Astrocyte of the cerebellum (primary cell): Measurements from ENCODE around the gene RAB8A.
"Not testable (repeated sequence)": the region's sequence is repeated elsewhere in the genome, so short reads cannot be mapped to it uniquely, and the experiment has no call there.

ENCODE experiments used
- DNase-seq: peaks from one replicate; pipeline ENCODE4 v3.0.0-alpha.2; 2011; ENCODE audit warnings: low read depth
- H3K4me3 ChIP-seq: 2 replicates; pipeline ENCODE4 v1.5.1; 2011; ENCODE audit warnings: mild to moderate bottlenecking, low read depth, low read length, moderate library complexity
- CTCF ChIP-seq: IDR thresholded peaks from 2 replicates; pipeline ENCODE4 v1.5.1; 2012; ENCODE audit warnings: low read length, low read depth, moderate library complexity, mild to moderate bottlenecking; ENCODE audit errors: missing control alignments
- in situ Hi-C: cut with HindIII; loops from 2 replicates; pipeline ENCODE4 v1.10.0; 2017; ENCODE audit warnings: low sequenced_read_pairs

Gene RAB8A

DNA sequence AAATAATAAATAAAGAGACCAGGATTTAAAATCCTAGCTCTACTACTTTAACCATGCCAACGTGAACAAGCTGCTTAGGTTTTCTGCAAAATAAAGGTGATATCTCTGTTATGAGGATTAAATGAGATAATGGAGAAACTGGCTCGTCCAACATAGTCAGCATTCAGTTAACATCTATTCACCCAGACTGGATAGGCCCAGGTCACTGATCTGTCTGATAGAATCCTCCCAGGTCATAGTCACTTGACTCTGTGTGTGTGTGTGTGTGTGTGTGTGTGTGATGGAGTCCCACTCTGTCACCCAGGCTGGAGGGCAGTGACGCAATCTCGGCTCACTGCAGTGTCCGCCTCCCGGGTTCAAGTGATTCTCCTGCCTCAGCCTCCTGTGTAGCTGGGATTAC is 12.9 kb upstream of the RAB8A start:
- DNase-seq = no peak
- in situ Hi-C loops = no loop called here
- TF ChIP-seq CTCF = no peak
- H3K4me3 ChIP-seq = no peak overlapping the region

GRCh38 chr19:16099314-16099965 is 12.2 kb upstream of the RAB8A start:
- H3K4me3 ChIP-seq, in situ Hi-C loops: not testable (repeated sequence)

DNA sequence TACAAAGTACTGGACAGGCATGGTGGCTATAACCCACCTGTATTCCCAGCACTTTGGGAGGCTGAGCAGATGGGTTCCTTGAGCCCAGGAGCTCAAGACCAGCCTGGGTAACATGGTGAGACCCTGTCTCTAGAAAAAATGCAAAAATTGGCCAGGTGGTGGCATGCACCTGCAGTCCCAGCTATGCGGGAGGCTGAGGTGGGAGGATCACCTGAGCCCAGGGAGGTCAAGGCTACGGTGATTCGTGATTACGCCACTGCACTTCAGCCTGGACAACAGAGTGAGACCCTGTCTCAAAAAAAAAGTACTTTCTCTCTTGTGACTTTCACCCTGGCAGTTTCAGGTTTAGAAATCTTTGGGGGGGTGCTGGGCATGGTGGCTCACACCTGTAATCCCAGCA is 11.2 kb upstream of the RAB8A start:
- H3K4me3 ChIP-seq = no peak overlapping the region
- no peak for DNase-seq
- in situ Hi-C loops = no loop called here
- TF ChIP-seq CTCF = no peak

More at GRCh38 chr19:16099314-16099965, 12.2 kb upstream of the RAB8A start:
- DNase-seq = not testable (repeated sequence)

DNA sequence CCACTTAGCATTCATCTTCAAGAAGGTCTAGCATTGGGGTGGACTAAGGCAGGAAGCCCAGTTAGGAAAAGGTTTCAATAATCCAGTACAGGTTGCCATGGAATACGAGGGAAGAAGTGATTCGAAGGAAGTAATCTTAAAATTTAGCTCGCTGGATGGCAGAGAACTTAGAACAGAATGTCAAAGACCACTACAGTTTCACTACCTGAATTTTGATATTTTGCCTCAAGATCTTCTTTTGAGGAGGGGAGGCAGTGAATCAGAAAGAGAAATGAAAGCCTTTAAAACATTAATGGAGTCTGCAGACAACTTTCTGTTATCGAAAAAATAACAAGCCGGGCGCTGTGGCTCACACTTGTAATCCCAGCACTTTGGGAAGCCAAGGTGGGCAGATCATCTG is 7.0 kb upstream of the RAB8A start:
- in situ Hi-C loops = no loop called here
- no peak for DNase-seq
- TF ChIP-seq CTCF = no peak
- H3K4me3 ChIP-seq = no peak overlapping the region

- no peak for DNase-seq
- H3K4me3 ChIP-seq = no peak overlapping the region
- no peak for TF ChIP-seq CTCF
- in situ Hi-C loops = no loop called here
Observed at GRCh38 chr19:16106121-16106520, 5.6 kb upstream of the RAB8A start.

GRCh38 chr19:16111909-16112752 is 442 bp downstream of the RAB8A start:
- TF ChIP-seq CTCF = no peak
- in situ Hi-C loops = no loop called here
- H3K4me3 ChIP-seq = peak overlapping the region; percentile 99
- no peak for DNase-seq

- no peak for TF ChIP-seq CTCF
- peak overlapping the region; percentile 99 for H3K4me3 ChIP-seq
- in situ Hi-C loops = no loop called here
- no peak for DNase-seq
Observed at GRCh38 chr19:16112778-16113177, 1.1 kb downstream of the RAB8A start.
